ENCODE measurements around the gene METTL21A. TPM values are rescaled to one million over a fixed set of nuclear protein-coding genes. Genes with fewer than 3 reads are reported as not detected.
"Not testable (repeated sequence)": the region's sequence is repeated elsewhere in the genome, so short reads cannot be mapped to it uniquely, and the experiment has no call there.

Gene METTL21A
- total RNA-seq, result 10 to 100 TPM; 16.4 to 21.1 TPM

- Mint-ChIP-seq H3K9me3 (ENCODE audit: low read depth) (no peaks in the 10 kb centered on the region), H3K27ac (peak within 1 kb of the TSS; percentile 97), H3K27me3 (no peaks in the 10 kb centered on the region), H3K4me1 (peaks cover 38% of the 10 kb centered on the region), H3K4me3 (peak within 1 kb of the TSS; percentile 88), H3K36me3 (peaks cover 16% of the 10 kb centered on the region)
- ATAC-seq (peak; percentile 80), DNase-seq (peak; percentile 95)
- CTCF ChIA-PET, result interaction anchor here (0.7 to 3.2 kb wide), 22 partner anchors 12 to 448 kb away, joined by 3 to 45 read pairs (median 4); partner anchors contain the start of genes CCNYL1, CREB1 and PLEKHM3
These were observed at the start of gene METTL21A for GRCh38 chr2:207625014-207625907. METTL21A (minus strand) TSS chr2:207625394; CDS start chr2:207624375, 1,019 bp downstream.

- H3K4me3 Mint-ChIP-seq, result no peak overlapping the region
- DNase-seq (no peak), ATAC-seq (no peak)
- H3K4me1 Mint-ChIP-seq, result no peaks in the 10 kb centered on the region
- H3K27ac Mint-ChIP-seq, result no peak overlapping the region
- H3K36me3 Mint-ChIP-seq, result no peaks in the 10 kb centered on the region
- no peaks in the 10 kb centered on the region for H3K9me3 Mint-ChIP-seq (ENCODE audit: low read depth)
- CTCF ChIA-PET, result no interaction called here
- peaks cover 10% of the 10 kb centered on the region for H3K27me3 Mint-ChIP-seq
These were observed 49.6 kb upstream of the METTL21A start for GRCh38 chr2:207674826-207675225.

- no peaks in the 10 kb centered on the region for H3K9me3 Mint-ChIP-seq (ENCODE audit: low read depth)
- H3K4me3 Mint-ChIP-seq, result no peak overlapping the region
- CTCF ChIA-PET, result no interaction called here
- no peak for ATAC-seq
- DNase-seq, result no peak
- H3K27me3 Mint-ChIP-seq, result peaks cover 7% of the 10 kb centered on the region
- H3K4me1 Mint-ChIP-seq, result no peaks in the 10 kb centered on the region
- H3K36me3 Mint-ChIP-seq, result no peaks in the 10 kb centered on the region
- no peak overlapping the region for H3K27ac Mint-ChIP-seq
These were observed 49.1 kb upstream of the METTL21A start for GRCh38 chr2:207674266-207674774.

GRCh38 chr2:207673431-207673830 is 48.2 kb upstream of the METTL21A start:
- H3K36me3 Mint-ChIP-seq, result no peaks in the 10 kb centered on the region
- H3K4me3 Mint-ChIP-seq, result no peak overlapping the region
- H3K9me3 Mint-ChIP-seq (ENCODE audit: low read depth), result no peaks in the 10 kb centered on the region
- H3K27me3 Mint-ChIP-seq, result peaks cover 7% of the 10 kb centered on the region
- ATAC-seq (no peak), DNase-seq (no peak)
- no peak overlapping the region for H3K27ac Mint-ChIP-seq
- no peaks in the 10 kb centered on the region for H3K4me1 Mint-ChIP-seq
- CTCF ChIA-PET, result no interaction called here

GRCh38 chr2:207670887-207671286 is 45.7 kb upstream of the METTL21A start:
- Mint-ChIP-seq H3K27ac (no peak overlapping the region), H3K36me3 (no peaks in the 10 kb centered on the region), H3K4me1 (no peaks in the 10 kb centered on the region), H3K9me3 (ENCODE audit: low read depth) (no peaks in the 10 kb centered on the region), H3K4me3 (no peak overlapping the region), H3K27me3 (peaks cover 9% of the 10 kb centered on the region)
- ATAC-seq (no peak), DNase-seq (no peak)
- CTCF ChIA-PET, result no interaction called here

- Mint-ChIP-seq H3K4me1 (no peaks in the 10 kb centered on the region), H3K9me3 (ENCODE audit: low read depth) (no peaks in the 10 kb centered on the region), H3K4me3 (no peak overlapping the region), H3K27me3 (peaks cover 2% of the 10 kb centered on the region), H3K27ac (no peak overlapping the region), H3K36me3 (no peaks in the 10 kb centered on the region)
- no peak for DNase-seq
- ATAC-seq, result no peak
- CTCF ChIA-PET, result no interaction called here
These were observed 38.8 kb upstream of the METTL21A start for GRCh38 chr2:207663870-207664545.

- Mint-ChIP-seq H3K9me3 (ENCODE audit: low read depth) (no peaks in the 10 kb centered on the region), H3K36me3 (no peaks in the 10 kb centered on the region), H3K27me3 (peaks cover 2% of the 10 kb centered on the region), H3K4me3 (no peak overlapping the region), H3K4me1 (no peaks in the 10 kb centered on the region), H3K27ac (no peak overlapping the region)
- CTCF ChIA-PET, result no interaction called here
- DNase-seq (no peak), ATAC-seq (no peak)
These were observed 37.0 kb upstream of the METTL21A start for GRCh38 chr2:207662203-207662602.

- DNase-seq (no peak), ATAC-seq (no peak)
- Mint-ChIP-seq H3K27me3 (no peaks in the 10 kb centered on the region), H3K4me1 (no peaks in the 10 kb centered on the region), H3K27ac (no peak overlapping the region), H3K9me3 (ENCODE audit: low read depth) (no peaks in the 10 kb centered on the region), H3K36me3 (no peaks in the 10 kb centered on the region), H3K4me3 (no peak overlapping the region)
- CTCF ChIA-PET, result no interaction called here
These were observed 35.8 kb upstream of the METTL21A start for GRCh38 chr2:207660994-207661393.

GRCh38 chr2:207658156-207658555 is 33.0 kb upstream of the METTL21A start:
- H3K4me3 Mint-ChIP-seq, result no peak overlapping the region
- no peak for ATAC-seq
- no peak for DNase-seq
- H3K36me3 Mint-ChIP-seq, result no peaks in the 10 kb centered on the region
- CTCF ChIA-PET, result no interaction called here
- H3K27ac Mint-ChIP-seq, result no peak overlapping the region
- no peaks in the 10 kb centered on the region for H3K27me3 Mint-ChIP-seq
- H3K4me1 Mint-ChIP-seq, result no peaks in the 10 kb centered on the region
- no peaks in the 10 kb centered on the region for H3K9me3 Mint-ChIP-seq (ENCODE audit: low read depth)

- no peaks in the 10 kb centered on the region for H3K27me3 Mint-ChIP-seq
- no peak overlapping the region for H3K27ac Mint-ChIP-seq
- ATAC-seq (no peak), DNase-seq (no peak)
- no peaks in the 10 kb centered on the region for H3K36me3 Mint-ChIP-seq
- no peaks in the 10 kb centered on the region for H3K4me1 Mint-ChIP-seq
- H3K9me3 Mint-ChIP-seq (ENCODE audit: low read depth), result no peaks in the 10 kb centered on the region
- H3K4me3 Mint-ChIP-seq, result no peak overlapping the region
- CTCF ChIA-PET, result no interaction called here
These were observed 29.8 kb upstream of the METTL21A start for GRCh38 chr2:207655000-207655399.

GRCh38 chr2:207646582-207646981 is 21.4 kb upstream of the METTL21A start:
- DNase-seq; CTCF ChIA-PET; ATAC-seq; H3K9me3 Mint-ChIP-seq (ENCODE audit: low read depth); H3K36me3 Mint-ChIP-seq; H3K4me3 Mint-ChIP-seq; H3K27ac Mint-ChIP-seq; H3K4me1 Mint-ChIP-seq; H3K27me3 Mint-ChIP-seq: not testable (repeated sequence)

- Mint-ChIP-seq H3K27ac (no peak overlapping the region), H3K4me3 (no peak overlapping the region), H3K4me1 (no peaks in the 10 kb centered on the region), H3K27me3 (peaks cover 2% of the 10 kb centered on the region), H3K9me3 (ENCODE audit: low read depth) (peaks cover 6% of the 10 kb centered on the region), H3K36me3 (peaks cover 2% of the 10 kb centered on the region)
- CTCF ChIA-PET, result no interaction called here
- DNase-seq, result no peak
- ATAC-seq, result no peak
These were observed 18.7 kb upstream of the METTL21A start for GRCh38 chr2:207643892-207644291.

GRCh38 chr2:207640661-207641060 is 15.5 kb upstream of the METTL21A start:
- Mint-ChIP-seq H3K27ac (no peak overlapping the region), H3K4me1 (no peaks in the 10 kb centered on the region), H3K9me3 (ENCODE audit: low read depth) (peaks cover 6% of the 10 kb centered on the region), H3K36me3 (peaks cover 2% of the 10 kb centered on the region), H3K27me3 (no peaks in the 10 kb centered on the region), H3K4me3 (no peak overlapping the region)
- ATAC-seq, result no peak
- CTCF ChIA-PET, result no interaction called here
- no peak for DNase-seq

- H3K4me3 Mint-ChIP-seq, result no peak overlapping the region
- H3K9me3 Mint-ChIP-seq (ENCODE audit: low read depth), result peaks cover 6% of the 10 kb centered on the region
- no peaks in the 10 kb centered on the region for H3K4me1 Mint-ChIP-seq
- DNase-seq (no peak), ATAC-seq (no peak)
- CTCF ChIA-PET, result no interaction called here
- no peaks in the 10 kb centered on the region for H3K27me3 Mint-ChIP-seq
- H3K36me3 Mint-ChIP-seq, result peaks cover 2% of the 10 kb centered on the region
- no peak overlapping the region for H3K27ac Mint-ChIP-seq
These were observed 15.0 kb upstream of the METTL21A start for GRCh38 chr2:207640160-207640559.

Data from activated CD8-positive, alpha-beta memory T cell treated with anti-CD3 and anti-CD28 coated beads, Interleukin-2, amount 10 ng/mL, durations not matched to agents 7 days and 5 days (primary cell).